ENCODE data around the gene MTHFD2L.

DNA sequence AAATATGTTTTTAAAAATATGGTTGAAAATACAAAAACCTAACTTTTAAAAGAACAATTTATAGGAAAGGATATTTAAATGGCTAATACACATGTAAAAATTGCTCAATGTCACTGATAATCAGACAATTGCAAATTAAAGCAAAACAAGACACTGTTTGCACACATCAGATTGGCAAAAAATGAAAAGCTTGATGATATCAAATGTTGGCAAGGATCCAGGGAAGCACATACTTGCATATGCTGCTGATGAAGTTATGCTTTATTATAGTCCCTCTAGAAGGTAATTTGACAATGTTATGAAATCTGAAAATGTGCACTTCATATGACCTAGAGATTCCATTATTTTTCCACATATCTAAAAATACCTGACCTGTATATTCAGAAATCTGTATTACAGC is 104.6 kb downstream of the MTHFD2L start:
- TF ChIP-seq, protein P1, sequence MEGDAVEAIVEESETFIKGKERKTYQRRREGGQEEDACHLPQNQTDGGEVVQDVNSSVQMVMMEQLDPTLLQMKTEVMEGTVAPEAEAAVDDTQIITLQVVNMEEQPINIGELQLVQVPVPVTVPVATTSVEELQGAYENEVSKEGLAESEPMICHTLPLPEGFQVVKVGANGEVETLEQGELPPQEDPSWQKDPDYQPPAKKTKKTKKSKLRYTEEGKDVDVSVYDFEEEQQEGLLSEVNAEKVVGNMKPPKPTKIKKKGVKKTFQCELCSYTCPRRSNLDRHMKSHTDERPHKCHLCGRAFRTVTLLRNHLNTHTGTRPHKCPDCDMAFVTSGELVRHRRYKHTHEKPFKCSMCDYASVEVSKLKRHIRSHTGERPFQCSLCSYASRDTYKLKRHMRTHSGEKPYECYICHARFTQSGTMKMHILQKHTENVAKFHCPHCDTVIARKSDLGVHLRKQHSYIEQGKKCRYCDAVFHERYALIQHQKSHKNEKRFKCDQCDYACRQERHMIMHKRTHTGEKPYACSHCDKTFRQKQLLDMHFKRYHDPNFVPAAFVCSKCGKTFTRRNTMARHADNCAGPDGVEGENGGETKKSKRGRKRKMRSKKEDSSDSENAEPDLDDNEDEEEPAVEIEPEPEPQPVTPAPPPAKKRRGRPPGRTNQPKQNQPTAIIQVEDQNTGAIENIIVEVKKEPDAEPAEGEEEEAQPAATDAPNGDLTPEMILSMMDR (IDR thresholded peaks at IDR 0.05; ENCODE audit: low read length), result no peak
- no peak for TF ChIP-seq EZH2 (IDR thresholded peaks at IDR 0.05; ENCODE audit: borderline replicate concordance, low read length)

Data from OCI-LY1 (cell line).